UCSD-AML1 (cell line): ENCODE data around the gene KIRREL1.

Experiments
- DNase-seq: peaks from one replicate; lab custom pipeline; 2025; ENCODE audit not compliant: unreplicated experiment; lab: John Stamatoyannopoulos, UW

KIRREL1 gene

DNA sequence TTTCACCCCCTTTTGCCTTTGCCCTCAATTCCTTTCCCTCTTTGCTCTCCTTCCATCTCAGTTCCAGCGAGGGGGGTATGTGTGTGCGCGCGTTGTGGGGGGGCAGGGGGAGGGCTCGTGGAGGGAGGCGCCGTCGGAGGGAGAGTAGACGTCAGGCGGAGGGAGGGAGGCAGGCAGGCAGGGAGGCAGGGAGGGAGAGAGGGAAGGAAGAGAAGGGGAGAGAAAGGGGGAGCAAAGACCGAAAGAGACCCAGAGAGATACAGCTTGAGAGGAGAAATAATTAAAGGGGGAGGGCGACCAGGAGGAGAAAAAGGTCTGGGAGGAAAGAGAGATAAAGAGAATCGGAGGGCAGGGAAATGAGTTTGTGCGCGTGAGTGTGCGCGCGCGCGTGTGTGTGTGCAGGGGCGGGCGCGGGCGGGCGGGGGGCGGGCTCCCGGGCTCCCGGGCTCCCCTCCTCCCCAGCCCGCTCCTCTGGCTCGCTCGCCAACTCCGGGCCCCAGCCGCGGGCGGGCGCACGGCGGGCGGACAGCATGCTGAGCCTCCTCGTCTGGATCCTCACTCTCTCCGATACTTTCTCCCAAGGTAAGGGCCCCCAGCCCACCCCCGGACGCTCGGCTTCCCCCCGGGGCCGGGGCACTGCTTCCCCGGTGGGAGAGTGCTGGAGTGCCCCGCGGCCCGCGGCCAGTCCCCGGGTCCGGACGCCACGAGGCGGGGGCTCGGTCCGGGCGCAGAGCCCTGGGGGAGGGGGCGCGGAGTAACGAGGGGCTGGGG is at the start of gene KIRREL1:
KIRREL1 (plus strand) TSS at position 499 of the 771 bp plus-strand sequence; CDS start at position 531, 32 bp downstream.
- peak; percentile 73 for DNase-seq

DNA sequence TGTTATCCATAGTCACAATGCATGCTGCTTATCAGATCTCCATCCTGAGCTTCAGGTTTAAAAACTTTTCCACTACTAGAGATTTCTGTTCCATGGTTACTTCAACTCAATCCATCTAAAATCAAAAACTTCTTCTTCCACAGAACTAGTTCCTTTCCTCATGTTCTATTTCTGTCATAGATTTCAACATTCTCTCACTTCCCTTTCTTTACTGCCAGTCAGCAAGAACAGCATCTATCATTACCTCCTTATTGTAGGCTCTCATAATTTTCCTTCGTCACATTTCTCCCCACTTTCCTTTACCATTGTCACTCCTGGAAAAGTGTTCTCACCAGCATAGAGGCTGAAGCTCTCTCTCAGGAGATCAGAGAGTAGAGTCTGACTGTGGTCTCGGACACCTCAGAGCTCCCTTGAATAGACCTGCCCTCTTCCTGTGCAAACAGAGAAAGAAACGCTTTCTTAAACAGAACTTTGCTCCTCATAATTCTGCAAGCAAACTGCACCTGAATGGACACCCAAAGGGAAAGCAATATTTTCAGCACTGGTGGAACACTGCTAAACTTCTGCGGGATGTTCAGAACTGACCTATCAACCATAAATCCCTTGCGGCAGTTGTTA is 48.7 kb upstream of the KIRREL1 start:
- DNase-seq: no peak

DNA sequence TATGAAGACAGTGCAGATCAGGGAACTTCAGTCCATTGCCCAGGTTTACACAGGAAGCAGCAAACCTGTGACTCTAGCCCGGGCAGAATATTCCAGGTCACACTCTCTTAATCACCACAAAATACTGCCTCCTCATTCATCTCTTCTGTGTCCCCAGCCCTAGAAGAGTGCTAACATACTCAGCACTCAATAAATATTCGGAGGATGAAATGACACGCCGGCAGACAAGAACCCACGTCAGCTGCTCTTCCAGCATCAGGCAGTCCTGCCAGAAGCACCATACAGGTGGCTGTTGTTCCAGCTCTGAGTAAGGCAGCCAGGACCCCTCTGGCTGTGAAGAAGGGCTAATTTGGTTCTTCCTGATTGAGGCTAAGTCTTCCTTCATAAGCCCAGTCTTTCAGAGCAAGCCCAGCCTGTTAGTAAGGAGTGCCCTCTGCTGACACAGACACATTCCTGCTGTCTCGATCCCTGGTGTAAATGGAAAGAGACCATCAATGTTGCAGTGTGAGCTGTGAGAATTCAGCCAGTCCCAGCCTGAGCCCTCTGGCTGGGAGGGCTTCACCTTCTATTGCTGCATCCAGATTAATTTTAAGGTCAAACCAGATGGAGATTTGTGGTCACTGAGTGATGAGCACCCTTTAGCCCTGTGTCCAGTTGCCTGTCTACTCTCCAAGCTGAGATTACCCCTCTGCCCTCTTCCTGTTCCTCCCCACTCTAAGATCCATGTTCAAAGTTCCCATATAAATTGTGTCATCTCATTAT is 45.0 kb upstream of the KIRREL1 start:
- peak; percentile 43 for DNase-seq

DNA sequence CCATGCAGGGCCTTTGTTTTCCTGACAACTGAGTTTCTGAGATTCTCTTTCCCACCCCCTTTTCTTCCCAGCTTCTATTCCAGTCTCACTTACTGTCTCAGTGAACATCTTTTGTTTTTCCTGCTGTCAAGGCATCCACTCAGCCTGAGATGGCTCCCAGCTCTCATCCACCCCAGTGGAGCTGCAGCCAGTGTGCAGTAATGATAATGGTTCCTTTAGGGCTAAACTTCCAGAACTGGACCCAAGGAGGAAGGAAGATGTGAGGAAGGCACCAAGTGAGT is 44.4 kb upstream of the KIRREL1 start:
- no peak for DNase-seq

DNA sequence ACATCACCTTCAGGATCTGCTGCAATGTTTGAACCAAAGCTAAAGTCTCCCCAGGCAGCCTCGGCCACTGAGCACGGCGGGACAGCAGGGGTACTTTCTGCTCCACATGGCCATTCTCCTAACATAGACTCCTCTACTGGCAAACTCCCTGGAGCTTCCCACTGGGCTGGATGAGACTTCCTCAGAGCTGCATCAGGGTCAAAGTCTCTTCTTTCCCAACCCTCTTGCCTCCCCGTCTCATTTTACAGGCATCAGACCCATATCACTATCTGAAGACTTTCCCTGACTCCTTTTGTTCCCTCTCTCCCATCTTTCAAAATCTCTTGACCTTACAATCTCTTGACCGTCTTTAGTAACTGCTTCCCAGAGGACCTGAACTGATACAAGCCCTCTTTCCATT is 42.2 kb upstream of the KIRREL1 start:
- DNase-seq: no peak

DNA sequence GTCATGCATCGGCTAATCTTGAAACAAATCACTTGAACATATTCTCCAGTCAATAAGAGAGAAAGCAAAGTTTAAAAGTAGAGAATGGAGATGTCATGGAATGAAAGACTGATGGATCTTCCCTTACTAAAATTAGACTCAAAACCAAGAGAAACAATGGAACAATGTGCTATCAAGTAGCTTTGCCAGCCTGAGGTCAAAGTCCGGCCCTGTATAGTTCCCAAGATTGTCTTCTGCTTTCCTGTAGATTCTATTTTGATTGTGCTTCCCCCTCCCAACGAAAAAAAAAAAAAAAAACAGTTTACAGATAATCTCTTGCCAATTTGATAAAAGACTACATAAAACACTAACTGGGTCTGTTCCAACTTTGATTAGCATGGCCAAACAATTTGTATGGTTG is 40.8 kb upstream of the KIRREL1 start:
- DNase-seq: no peak

DNA sequence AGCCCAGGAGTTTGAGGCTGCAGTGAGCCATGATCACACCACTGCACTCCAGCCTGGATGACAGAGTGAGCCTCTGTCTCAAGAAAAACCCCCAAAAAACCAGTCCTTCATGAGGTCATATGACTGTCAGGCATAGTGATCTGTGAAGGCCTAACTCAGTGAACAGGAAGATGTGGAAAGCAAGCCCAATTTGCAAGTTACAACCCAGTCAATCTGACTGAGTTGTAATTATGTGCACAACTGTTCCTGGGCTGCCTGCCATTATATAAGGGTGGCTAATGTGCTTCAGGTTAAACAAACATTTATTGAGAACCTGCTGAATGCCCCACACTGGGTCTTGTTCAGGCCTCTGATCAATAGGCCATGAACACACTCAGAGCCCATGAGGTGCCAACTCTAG is 38.2 kb upstream of the KIRREL1 start:
- no peak for DNase-seq

DNA sequence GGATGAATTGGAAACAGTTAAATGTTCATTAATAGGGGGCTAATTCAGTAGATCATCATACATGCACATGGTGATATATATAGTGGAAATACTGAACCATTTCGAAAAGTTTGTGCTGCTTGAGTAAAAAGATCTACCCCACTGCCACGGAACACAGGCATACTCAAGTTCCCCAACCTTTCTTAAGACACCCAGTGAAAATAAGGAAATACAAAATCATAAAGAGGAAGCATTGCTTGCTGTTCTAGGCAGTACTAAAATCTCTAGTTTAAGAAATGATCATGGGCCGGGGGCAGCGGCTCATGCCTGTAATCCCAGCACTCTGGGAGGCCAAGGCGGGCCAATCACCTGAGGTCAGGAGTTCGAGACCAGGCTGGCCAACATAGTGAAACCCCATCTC is 37.6 kb upstream of the KIRREL1 start:
- DNase-seq: no peak

DNA sequence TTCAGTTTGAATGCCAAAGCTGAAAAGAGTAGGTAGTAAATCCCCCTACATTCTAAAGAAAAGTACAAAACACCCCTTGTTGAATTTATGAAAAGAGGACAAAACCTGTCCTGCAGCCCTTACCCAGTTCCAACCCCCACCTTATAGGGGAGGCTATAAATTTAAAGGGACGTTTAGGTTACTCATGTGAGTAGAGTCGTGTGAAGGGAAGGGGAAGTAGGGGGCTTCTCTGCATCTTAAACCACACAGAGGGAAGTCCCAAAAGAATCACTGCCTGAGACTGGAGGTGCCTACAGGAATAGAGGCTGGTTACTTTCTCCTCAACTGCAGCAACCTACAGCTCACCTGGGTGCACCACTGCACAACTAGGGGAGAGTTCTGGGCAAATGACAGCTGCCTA is 36.7 kb upstream of the KIRREL1 start:
- DNase-seq: no peak

DNA sequence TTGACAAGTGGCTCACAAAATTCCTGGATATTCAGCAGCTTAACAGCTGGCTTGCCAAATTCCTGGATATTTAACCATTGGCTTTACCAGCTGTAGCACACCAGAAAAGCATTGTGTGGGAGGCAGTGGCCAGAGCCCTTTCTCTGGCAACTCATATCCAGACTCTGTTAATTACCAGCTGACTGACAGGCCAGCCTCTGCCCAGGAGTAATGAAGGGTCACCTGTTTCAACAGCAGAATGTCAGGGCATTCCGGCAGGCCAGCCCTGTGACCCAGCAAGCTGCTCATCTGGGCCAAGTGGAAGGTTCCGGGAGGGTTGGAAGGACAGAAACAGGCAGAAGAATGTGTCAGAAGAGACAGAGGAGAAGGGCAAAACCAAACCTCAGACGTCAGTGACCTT is 35.2 kb upstream of the KIRREL1 start:
- no peak for DNase-seq

DNA sequence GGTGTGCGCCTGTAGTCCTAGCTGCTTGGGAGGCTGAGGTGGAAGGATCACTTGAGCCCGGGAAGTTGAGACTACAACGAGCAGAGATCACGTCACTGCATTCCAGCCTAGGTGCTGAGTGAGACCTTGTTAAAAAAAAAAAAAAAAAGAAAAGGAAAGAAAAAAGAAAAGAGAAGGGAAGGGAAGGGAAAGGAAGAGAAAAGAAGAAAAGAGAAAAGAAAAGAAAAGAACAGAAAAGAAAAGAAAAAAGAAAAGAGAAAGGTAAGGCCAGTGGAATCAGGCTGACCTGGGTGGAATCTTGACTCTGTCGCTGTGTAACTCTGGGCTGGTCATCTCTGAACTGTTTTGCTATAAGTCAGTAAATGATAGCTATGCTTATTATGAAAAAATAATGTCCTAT is 33.7 kb upstream of the KIRREL1 start:
- no peak for DNase-seq

DNA sequence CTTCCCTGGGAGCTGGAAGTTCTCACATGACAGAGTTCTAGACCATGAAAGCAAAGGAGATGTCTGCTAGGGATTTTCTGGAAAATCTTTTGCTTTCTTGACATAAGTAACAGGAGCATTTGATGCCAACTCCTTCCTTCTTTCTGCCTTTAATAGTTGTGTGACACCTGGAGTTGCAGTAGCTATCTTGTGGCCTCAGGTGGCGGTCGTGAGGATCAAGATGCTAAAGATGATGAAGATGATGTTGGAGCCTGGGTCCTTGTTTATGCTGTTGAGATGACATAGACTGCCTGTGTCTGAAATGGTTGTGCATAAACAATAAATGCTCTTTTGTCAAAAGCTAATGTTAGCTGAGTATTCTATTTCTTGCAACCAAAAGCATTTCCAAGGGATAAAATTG is 32.7 kb upstream of the KIRREL1 start:
- DNase-seq: no peak

DNA sequence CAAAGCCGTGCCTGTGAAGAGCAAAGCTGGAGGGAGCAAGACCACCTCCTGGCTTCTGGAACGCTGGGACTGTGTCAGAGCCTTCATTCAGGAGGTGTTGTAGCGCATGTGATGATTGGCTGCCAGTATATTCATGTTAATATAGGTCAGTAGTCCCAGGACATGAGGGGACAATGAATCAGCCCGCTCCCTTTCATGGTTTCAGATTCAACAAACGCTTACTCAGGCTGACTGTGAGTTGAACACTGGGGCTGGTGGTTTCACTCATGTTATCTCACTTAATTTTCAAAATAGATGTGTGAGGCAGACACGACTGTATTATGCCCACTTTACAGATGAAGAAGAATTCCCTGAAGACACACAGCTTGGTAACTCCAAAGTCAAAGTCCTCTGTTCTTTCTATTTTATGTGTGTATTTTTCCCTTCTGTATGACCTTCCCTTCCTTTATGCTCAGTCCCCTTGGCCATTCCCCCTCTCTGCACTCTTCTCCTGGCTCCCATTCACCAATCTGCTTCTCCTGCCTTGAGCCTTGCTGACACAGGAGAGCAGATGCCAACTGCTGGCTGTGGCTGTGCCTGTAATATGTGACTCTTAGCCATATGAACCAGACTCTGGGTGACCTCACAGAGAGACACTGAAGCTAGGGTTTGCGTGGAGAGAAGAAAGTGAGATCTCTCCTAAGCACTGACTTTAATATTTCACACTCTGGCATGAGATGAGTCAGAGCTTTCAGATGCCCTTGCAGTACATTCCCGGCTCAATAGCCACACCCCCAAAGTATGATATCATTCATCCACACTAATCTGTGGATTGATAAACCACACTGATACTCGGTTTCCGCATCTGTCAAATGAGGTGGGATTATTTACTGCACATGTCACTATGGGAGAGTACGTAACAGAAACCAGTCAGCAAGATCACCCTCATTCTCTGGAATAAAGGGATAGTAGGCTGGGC is 31.4 kb upstream of the KIRREL1 start:
- no peak for DNase-seq

DNA sequence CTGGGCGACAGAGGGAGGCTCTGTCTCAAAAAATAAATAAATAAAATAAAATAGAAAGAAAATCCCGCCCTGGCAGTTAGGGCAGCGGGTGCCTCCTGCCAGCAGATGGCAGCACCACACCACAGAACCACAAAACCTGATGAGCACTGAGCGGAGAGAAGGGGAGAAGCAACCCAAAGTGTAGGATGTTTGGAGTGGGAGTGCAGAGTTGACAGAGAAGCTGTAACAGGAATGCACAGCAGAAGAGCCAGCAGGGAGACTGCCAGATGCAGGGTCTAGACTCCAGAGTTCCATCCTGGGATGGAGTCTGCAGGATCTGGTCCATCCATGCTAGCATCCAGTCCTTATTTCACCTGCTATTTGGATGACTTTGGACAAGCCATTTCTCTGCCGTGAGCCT is 29.7 kb upstream of the KIRREL1 start:
- peak; percentile 64 for DNase-seq

DNA sequence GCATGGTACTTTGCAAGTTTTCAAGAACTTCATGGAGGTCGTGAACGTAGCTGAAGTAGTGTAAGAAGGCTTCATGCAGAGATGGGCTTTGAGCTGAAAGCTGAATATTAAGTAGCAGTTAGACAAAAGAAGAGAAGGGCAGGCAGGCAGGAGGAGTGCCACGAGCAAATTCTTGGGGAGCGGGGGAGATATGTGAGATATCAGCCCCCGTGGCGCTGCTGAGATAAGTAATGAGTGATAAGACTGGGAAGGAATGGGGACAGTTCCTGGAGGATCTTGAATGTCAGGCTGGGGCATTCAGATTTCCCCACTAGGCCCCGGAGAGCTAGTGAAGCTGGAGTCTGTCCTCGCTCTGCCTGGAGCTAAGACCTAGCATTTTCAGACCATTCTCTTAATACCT is 27.9 kb upstream of the KIRREL1 start:
- no peak for DNase-seq

DNA sequence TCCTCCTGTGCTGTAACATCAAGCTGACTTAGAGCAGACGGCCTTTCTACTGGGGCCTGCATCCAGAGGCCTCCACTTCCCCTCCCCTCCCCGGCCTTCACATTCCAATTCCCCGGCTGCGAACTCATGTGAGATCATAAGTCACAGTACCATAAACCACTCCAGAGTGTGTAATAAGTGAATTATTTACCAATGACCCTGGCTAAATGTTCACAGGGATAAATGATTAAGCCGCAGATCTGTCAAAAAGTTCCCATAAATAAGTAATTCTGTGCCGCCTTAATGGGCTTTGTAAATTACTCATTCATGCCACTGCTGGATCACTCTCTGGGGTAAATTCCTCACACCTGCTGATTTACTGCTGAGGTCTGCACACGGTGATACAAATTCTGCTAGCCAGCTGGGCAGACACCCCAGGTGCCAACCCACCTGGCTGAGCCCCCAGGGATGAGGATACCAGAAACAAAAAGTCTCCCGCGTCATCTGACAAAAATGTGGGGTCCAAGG is 27.4 kb upstream of the KIRREL1 start:
- DNase-seq: no peak

DNA sequence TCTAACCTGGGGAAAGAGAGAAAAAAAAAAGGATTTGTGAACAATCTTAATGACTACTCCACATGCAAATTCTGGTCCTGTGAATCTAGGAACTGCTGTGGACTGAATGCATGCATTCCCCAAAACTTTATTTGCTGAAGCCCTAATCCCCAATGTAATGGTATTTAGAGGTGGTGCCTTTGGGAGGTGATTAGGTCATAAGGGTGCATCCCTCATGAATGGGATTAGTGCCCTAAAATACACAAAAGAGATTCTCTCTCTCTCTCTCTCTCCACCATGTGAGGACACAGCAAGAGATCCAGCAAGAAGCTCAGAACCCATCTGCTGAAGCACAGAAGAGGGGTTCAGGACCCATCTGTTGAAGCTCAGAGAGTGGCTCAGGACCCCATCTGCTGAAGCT is 26.2 kb upstream of the KIRREL1 start:
- no peak for DNase-seq

DNA sequence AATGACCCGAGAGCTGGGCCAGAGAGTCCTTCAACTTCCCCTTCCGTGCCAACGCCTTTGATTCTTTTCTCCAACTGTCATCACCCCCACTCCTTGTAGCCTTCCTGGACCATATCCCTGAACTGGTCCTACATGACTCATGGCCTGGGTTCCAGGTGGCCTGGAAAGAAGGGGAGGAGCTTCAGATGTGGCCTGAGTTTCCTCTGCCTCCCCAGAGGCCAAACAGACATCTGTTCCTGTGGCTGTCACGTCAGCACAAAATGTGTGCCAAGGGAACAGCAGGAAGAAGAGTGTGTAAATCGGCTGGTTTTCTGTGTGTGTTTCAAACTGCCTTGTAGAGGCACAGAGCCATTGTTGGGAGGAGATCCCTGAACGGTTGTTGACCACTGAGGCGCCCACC is 24.9 kb upstream of the KIRREL1 start:
- peak; percentile 26 for DNase-seq

DNA sequence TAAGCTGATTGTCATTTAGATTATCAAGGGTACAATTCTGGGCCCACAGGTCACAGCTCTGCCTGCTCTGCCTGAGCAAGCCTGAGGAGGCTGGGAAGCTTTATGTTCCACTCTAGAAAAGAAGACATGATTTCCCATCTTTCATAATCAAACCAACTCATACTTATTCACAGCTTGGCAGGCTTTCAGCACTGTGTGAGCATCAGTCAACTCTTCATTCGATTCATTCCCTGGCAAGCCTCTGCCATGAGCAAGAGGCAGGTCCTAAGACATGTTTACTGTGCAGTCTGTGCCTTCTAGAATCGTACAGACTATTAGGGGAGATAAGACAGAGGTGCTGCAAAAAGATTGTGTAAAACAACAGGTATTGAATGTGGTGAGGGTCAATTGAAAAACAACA is 24.5 kb upstream of the KIRREL1 start:
- no peak for DNase-seq

DNA sequence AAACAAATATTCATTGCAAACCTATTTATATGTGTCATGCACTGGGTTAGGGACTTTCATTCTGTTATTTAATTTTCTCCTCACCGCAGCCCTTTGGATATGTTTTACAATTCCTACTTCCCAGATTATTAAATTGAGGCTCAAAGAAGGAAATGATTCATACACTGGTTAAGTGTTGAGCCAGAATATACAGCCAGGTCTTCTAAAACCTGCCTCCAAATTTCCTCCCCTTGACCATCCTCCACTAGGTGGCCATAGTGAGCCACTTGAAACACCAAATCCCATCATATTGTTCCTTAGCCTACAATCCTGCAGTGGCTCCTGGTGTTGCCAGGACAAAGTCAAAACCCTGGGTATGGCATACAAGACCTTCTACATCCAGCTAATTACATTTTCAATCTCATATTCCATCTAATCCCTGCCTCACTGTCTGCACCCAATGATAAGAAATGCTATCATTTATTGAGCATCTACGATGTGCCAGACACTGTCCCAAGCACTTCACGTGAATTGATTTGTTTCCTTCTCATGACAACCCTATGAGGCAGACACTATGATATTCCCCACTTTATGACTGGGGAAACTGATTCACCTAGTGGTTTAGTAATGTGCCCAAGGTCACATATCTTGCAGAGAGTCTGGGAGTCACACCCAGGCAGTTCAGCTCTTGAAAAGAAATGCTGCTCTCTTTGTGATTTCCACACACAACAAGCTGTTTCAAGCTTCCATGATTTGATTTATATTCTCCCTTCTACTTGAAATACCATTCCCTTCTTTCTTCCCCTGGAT is 23.6 kb upstream of the KIRREL1 start:
- DNase-seq: no peak
